ENCODE results near the gene TJP1. TPM values are rescaled to one million over a fixed set of nuclear protein-coding genes. Genes with fewer than 3 reads are reported as not detected.
A peak's percentile ranks its signal among the peaks of the same experiment; 100 is the strongest.

TJP1 gene
- total RNA-seq, 2 donors from 2014 or later: 47.2 to 70.1 TPM

- H3K4me1 ChIP-seq: no peaks in the 10 kb centered on the region
- no peak for TF ChIP-seq CTCF (IDR thresholded peaks at IDR 0.05)
- H3K27me3 ChIP-seq: no peaks in the 10 kb centered on the region
- no peak for DNase-seq
- H3K36me3 ChIP-seq: no peaks in the 10 kb centered on the region
- H3K9ac ChIP-seq (ENCODE audit: low read depth in 2 of 2, low read length in 2 of 2): no peak overlapping the region
- no peak overlapping the region for H3K27ac ChIP-seq
- H3K4me3 ChIP-seq: no peak overlapping the region
- no peaks in the 10 kb centered on the region for H3K9me3 ChIP-seq
- intact Hi-C loops (cut with DNase I): no loop called here
Observed at GRCh38 chr15:29728418-29728817, 93.8 kb downstream of the TJP1 start.

GRCh38 chr15:29727871-29728270 is 94.4 kb downstream of the TJP1 start:
- Histone ChIP-seq H3K9ac (ENCODE audit: low read depth in 2 of 2, low read length in 2 of 2) (no peak overlapping the region), H3K4me3 (no peak overlapping the region), H3K27me3 (no peaks in the 10 kb centered on the region), H3K4me1 (no peaks in the 10 kb centered on the region), H3K36me3 (peaks cover 2% of the 10 kb centered on the region), H3K9me3 (no peaks in the 10 kb centered on the region), H3K27ac (no peak overlapping the region)
- no peak for TF ChIP-seq CTCF (IDR thresholded peaks at IDR 0.05)
- intact Hi-C loops (cut with DNase I): no loop called here
- no peak for DNase-seq

GRCh38 chr15:29726553-29726952 is 95.7 kb downstream of the TJP1 start:
- intact Hi-C loops (cut with DNase I): no loop called here
- H3K27me3 ChIP-seq: no peaks in the 10 kb centered on the region
- no peak overlapping the region for H3K9ac ChIP-seq (ENCODE audit: low read depth in 2 of 2, low read length in 2 of 2)
- TF ChIP-seq CTCF (IDR thresholded peaks at IDR 0.05): no peak
- H3K27ac ChIP-seq: no peak overlapping the region
- no peak for DNase-seq
- no peak overlapping the region for H3K4me3 ChIP-seq
- no peaks in the 10 kb centered on the region for H3K4me1 ChIP-seq
- H3K36me3 ChIP-seq: peaks cover 11% of the 10 kb centered on the region
- no peaks in the 10 kb centered on the region for H3K9me3 ChIP-seq

GRCh38 chr15:29724026-29724425 is 98.2 kb downstream of the TJP1 start:
- Histone ChIP-seq H3K4me1 (no peaks in the 10 kb centered on the region), H3K27me3 (no peaks in the 10 kb centered on the region), H3K9me3 (no peaks in the 10 kb centered on the region), H3K27ac (no peak overlapping the region), H3K36me3 (peaks cover 11% of the 10 kb centered on the region), H3K4me3 (no peak overlapping the region), H3K9ac (ENCODE audit: low read depth in 2 of 2, low read length in 2 of 2) (no peak overlapping the region)
- DNase-seq: peak; percentile 19
- intact Hi-C loops (cut with DNase I): no loop called here
- TF ChIP-seq CTCF (IDR thresholded peaks at IDR 0.05): no peak

GRCh38 chr15:29713784-29714183 is 108.5 kb downstream of the TJP1 start:
- Histone ChIP-seq H3K27me3 (no peaks in the 10 kb centered on the region), H3K9me3 (no peaks in the 10 kb centered on the region), H3K27ac (no peak overlapping the region), H3K36me3 (no peaks in the 10 kb centered on the region), H3K4me3 (no peak overlapping the region), H3K9ac (ENCODE audit: low read depth in 2 of 2, low read length in 2 of 2) (no peak overlapping the region), H3K4me1 (no peaks in the 10 kb centered on the region)
- TF ChIP-seq CTCF (IDR thresholded peaks at IDR 0.05): no peak
- intact Hi-C loops (cut with DNase I): no loop called here
- DNase-seq: no peak

Measured in colonic mucosa (tissue), 4 donors.